ENCODE measurements around the gene ALCAM.

Gene ALCAM

DNA sequence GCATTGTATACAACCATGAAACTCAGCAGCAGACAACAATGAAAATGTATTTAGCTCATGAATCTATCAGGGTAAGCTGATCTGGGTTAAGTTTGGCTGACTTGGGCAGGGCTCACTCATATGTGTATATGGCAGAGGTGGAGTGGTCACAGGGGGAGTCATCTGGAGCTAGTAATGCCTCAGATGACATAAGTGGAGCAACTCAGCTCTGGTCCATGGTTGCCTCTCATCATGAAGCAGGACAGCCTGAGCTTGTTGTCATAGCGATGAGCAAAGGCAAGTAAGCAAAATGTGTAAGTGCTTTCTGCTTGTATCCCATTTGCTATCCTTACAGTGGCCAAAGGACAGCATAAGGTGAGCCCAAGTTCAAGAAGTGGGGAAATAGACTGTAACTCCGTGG, 64.5 kb downstream of the ALCAM start:
- no peak for DNase-seq

DNA sequence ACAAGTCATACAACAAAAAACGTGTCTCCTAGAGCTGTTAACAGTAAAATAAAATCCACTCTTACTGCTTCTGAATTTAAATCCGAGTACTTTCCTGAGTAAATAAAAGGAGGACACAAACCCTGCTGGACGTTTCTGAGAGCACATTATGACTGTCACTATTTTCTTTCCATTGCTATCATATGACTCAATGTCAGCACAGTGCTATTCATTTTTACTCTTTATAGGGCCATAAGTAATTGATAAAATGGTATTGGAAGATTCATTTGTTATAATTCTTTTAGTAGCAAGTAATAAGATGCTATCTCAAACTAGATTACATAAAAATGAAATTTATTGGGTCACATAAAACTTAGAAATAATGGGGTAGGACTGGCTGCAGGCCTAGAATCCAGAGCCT, 68.6 kb downstream of the ALCAM start:
- DNase-seq, result no peak

GRCh38 chr3:105436687-105437086, 70.0 kb downstream of the ALCAM start:
- DNase-seq, result no peak

GRCh38 chr3:105440113-105440512, 73.4 kb downstream of the ALCAM start:
- no peak for DNase-seq

DNA sequence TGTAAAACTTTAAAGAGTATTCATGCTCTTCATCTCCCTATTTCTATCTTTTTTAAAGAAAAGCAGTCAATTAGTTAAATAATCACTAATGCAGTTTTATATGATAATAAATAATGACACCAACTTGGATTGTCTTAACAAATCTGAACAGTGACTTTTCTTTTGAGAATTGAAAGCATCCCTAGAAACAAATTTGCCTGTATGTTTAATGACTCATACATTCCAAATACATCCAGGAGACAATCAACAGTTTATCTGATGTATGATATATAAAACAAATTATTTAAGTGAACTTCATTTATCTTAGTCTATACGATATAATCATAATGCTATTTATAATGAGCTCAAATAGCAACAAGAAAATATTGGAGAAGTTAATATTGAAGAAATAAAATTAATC, 78.0 kb downstream of the ALCAM start:
- DNase-seq, result peak; percentile 42

DNA sequence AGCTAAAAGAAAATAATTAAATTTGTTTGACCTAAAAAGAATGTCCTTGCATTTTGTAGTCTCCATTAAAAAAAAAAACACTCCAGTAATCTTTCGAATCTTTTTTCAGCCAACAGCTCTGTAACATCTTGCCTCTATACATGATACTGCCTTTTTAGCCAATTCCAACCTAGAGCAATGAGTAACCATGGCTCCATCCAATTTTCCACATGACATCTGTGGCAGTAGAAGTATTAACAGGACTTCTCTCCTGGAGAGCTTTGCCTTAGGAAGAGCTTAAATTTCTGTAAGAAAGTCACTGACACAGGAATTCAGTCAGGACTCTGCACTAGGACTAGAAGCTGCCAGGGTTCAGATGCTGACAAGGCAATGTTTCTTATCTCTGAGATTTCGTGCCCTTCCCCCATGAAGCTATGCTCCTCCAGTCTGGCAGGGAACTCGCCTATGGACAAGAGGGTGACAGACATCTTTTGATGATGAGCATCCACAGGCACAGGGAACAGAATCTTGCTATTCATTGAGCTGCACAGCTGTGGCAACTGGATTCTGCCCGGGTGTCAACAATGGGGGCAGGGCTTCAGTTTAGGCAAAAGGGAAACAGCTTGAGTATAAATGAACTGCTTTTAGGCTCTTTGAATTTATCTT, 81.8 kb downstream of the ALCAM start:
- no peak for DNase-seq

DNA sequence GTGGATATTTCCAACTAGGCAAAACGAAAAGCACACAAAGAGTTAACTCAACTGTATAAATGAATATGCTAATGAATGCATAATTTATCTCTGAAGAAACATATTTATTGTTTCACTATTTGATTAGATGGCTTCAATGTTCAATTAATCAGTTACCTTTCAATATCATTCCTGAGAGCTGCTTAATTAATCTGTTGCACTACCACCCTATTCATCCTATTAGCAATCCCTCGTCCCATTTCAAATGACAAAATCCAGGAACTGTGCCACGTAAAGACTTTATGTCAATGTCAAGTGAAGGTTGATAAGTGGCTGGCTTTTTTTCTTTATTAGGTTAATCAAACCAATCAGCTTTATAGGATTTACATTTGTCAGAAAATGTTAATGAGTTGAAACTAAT, 82.7 kb downstream of the ALCAM start:
- no peak for DNase-seq

GRCh38 chr3:105456017-105456416, 89.3 kb downstream of the ALCAM start:
- no peak for DNase-seq

DNA sequence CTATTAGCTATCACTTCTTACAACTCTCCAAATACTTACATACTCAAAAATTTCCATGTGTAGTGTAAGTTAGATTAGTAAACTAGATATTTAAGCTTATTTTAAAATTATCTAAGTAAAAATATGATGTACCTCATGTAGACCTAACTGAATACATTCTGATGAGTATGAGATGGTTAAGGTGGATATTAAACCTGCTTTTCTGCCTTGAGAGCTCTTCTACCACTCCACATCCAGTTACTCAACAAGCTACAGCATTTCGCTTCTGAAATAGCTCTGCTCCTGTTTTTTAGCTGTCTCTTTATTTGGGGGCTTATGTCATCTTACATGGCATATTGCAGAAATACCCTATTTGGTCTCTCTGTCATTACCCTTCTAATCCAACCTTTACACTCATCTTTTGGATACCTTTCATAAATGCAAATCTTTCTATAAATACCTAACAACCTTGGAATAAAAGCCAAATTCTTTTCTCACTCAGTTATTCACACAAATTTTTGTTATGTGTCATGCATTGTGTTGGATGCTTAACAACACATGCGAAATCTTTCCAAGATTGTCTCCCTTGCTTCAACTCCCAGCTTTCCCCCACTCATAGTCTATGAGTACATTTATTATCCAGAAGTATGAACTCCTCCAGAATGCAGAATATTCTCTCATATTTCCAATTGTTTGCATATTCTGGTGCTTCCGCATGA, 92.0 kb downstream of the ALCAM start:
- peak; percentile 75 for DNase-seq

DNA sequence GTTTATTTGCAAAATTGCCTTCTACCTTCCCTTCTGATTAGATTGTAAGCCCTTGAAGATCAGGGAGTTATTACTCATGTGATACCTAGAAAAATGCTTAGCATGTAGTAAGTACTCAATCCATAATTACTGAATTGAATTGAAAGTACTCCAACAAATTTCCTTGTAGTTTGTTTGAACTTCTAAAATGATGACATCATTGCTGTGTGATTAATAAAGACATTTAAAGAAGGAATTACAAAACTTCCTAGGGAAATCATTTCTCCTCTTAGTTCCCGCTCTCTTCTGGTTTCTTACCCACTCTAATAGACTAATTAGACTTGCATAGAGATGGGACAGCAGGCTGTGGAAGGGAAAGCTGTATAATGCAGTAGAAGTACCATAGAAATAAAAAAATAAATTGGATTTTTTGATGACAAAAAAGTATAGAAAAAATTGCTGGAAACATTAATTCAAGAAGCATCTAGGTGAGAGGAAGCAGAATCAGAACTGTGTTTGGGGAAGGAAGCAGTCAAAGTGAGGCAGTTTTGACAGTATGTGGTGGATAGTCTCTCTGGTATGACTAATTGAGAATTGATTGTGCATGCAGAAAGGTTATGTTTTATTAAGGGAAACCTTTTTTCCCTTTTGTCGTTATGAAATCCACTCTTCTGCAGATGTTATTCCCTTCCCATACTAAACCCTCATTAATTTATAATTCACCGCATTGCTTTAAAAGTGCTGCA, 93.0 kb downstream of the ALCAM start:
- peak; percentile 32 for DNase-seq

- no peak for DNase-seq
These were observed 96.9 kb downstream of the ALCAM start for GRCh38 chr3:105463620-105464019.

DNA sequence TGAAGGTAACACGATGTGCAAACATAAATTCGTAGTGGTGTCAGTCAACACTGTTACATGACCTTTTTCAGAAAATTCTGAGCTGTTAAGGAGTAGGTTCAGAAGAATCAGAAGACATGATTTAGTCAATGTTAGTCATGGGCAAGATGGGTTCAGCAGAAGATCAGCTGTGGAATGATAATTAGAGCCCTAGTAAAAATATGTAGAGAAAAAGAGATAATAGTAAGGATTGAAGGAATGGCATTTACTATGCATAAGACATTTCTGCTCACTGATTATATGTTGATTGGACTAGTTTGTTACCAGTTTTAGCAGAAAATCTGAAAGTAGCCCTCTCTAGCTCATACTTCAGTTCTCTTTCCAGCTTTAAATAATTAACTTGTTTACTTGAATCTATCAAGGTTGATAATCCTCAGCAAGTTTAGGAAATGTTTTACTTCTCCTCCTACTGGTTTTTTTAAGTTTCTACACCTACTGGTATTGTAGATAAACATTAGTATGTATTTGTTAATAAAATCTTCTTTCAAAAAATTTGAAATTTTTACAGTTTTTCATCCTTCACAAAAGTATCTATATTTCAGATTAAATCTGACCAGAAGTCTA, 98.6 kb downstream of the ALCAM start:
- DNase-seq, result no peak

DNA sequence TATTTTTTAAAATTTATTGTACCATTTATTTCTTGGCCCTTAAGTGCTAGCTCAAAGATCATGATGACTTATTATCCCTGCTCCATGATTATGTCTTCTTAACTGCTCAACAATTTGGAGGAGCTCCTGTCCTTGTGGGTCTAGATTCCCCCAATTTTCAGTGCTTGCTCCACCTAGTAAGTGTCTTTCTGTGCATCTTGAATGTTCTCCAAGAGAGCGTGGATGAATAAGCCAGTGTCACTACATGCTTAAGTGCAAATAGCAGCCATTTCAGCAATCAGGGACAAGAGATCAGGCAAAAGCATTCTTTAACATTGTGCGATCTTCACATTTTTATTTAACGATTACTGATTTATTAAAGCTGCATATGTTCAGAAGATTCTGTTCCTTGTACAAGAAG, 99.4 kb downstream of the ALCAM start:
- no peak for DNase-seq

DNA sequence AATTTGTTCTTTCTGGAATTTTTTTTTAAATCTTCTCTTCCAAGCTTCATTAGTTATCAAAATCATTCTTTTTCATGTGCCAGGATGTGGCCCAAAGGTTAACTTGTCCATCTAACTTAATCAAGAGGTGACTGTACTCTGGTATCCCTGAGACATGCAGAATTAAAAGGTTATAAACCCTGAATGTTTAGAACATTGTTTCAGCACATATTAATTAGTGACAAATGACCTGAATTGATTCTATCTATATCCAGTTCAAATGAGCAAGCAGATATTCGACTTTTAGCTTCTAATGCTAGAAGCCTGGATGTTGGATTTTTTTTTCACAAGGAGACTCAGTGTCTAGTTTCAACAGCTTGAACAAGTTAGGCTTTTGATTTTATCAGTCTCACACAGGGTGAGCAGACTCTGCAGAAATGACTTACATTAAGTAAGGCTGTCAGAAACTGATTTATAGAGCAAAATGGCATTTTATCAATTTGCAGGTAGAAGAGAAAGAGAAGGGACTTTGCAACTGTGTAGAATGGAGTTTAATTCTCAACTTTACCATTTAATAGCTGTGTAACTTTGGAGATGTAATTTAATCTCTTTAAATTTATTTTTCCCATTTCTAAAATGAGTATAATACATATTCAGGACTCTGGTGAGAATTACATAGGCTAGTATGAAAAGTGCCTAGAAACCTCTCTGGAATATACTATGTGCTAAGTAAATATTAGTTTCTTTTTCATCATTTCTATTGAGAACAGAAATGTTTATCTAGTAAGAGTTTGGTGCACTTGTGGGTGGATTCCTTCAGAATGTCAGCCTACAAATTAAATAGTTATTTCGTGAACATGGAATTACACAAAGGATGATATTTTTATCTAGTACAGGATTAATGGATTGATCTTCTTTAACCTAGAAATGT, 100.0 kb downstream of the ALCAM start:
- DNase-seq, result peak; percentile 40

DNA sequence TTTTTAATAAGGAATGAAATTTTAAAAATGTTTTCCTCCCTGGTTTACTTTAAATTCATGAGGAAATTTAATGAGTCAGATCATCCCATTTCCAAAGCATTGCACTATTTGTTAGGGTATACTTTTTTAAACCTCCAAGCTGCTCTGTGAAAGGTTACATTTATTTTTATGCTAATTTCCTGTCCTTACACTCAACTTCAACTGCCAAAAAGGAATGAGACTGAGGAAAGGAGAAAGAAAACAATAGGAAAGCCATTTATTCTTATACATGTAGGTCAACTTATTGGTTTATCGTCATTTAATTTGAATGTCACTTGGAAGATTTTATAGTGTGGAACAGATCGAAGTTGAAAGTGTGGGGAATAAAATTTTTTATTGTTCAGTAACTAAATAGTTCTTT, 104.1 kb downstream of the ALCAM start:
- no peak for DNase-seq

DNA sequence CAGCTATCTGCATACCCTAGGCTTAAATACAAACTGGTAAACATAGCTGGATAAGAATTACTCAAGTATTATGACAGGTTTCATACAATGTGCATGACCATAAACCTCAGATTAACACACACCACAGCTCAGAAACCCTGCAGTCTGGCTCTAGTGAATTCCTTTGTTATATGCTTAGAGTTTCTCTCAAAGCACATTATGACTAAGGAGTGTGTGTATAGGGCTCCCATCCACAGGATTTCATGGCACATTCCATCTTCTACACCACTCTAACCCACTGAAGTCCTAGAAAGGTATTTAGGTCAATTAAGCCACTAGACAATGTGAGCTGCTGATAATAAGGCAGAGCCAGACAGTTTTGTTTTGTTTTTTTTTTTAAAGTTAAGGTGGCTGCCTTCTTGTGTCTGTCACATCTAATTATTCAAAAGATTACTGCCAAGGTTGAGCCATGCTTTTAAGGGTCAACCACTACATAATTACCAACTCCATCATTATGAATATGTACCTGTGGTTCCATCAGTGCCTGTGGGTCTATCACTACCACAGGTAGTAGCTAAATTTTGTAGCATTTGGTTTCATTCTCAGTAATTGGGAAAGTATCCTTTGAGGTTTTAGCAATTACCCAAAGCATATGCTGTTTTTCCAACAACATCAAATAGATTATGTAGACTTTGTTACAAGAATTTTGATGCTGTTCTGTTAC, 107.0 kb downstream of the ALCAM start:
- DNase-seq, result peak; percentile 89

DNA sequence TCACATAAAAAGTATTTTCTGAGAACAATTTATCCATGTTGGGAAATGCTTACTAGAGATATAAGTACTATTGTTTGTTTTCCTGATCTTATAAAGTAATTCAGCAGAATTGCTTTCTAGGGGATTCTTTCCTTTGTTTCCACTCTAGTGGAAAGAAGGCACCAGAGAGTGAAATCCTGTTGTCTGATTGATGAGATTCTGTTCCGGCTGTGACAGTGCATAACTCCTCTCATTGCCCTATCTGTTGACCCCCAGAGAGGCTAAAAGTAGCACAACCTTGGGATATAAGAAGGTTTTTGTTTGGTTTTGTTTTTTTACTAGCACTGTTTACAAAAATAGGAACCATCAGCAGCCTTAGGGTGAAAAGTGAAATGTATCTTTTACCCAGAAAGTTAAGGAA, 114.1 kb downstream of the ALCAM start:
- no peak for DNase-seq

DNA sequence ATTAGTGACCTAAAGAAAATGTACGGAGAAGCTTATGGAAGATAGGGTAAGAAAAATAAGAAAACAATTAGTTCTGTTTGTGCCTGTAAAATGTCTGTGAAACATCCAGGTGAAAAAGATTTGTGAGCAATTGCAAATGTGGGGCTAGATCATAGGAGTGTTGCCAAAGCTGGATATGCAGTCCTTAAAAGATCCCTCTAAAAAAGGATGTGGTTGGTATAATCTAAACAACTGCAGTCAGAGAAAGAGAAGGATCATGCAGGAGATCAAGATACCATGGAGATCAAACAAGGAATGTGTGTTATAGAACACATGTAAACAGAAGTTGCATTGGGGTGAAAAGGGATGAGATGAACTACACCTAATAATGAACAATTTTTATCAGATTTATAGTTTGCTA, 116.8 kb downstream of the ALCAM start:
- DNase-seq, result no peak

DNA sequence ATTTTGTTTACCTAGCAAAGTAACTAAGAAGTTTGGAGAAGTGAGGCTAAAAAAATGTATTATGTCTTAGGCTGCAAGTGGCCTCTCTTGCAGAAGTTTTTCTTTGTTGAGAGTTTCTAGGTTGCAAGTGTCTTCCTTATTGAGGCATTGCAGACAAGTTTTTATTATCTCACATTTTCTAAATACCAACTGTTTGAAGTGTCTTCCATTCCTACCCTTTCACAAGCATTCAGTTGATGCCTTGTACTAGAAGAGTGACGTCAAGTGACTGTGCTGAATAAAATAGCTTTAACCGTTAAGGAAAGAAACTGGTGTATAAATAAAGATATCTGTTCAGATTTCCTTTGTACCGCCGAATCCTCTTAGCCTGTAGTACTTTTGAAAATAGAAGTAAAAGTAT, 123.3 kb downstream of the ALCAM start:
- no peak for DNase-seq

DNA sequence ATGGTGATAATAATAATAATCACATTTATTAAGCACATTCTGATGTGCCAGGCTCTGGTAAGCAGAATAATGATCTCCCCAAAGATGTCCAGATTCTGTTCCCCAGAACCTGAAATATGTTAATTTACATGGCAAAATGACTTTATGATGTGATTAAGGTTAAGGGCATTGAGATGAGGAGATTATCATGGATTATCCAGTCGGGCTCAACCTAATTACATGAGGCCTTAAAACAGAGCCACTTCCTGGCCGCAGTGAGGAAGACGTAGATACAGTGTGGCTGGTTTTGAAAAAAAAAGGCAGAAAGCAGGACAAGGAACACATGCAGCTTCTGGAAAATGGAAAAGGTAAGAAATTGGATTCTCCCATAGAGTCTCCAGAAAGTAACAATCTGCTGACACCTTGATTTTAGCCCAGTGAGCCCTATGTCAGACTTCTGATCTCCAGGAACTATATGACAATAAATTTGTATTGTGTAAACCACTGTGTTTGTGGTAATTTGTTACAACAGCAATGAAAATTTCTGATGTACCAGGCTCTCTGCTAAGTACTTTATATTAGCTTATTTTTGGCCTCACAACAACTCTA, 126.7 kb downstream of the ALCAM start:
- no peak for DNase-seq

DNA sequence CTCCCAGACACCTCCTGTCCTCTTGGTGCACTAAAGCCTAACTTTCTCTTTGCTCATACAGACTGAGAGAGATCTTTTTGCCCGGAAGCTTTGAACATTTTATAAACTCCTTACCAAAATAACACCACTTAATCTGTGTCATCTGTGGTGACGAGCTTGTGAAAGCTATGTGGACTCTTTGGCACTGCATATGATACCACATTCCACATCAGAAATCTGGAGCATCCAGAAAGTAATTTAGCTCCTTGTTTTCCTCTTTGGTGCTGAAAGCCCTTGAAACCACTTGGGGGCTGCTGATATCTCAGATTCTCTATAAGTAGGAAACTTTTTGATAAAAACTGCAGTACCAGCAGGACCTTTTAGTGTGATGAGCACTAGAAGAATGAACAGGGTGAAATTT, 128.3 kb downstream of the ALCAM start:
- DNase-seq, result peak; percentile 69

GRCh38 chr3:105496343-105496742, 129.6 kb downstream of the ALCAM start:
- DNase-seq, result no peak

All from fibroblast of skin of right quadriceps (primary cell).